HG03558 (cell line): ENCODE data around the gene IQCE.

Source experiments
- ATAC-seq: cut with Tn5 transposase; IDR thresholded peaks from one replicate; pipeline ENCODE4 v1.9.1; 2021; ENCODE audit warnings: moderate number of reproducible peaks; ENCODE audit not compliant: unreplicated experiment; ENCODE audit errors: extremely low read depth

The IQCE gene

DNA sequence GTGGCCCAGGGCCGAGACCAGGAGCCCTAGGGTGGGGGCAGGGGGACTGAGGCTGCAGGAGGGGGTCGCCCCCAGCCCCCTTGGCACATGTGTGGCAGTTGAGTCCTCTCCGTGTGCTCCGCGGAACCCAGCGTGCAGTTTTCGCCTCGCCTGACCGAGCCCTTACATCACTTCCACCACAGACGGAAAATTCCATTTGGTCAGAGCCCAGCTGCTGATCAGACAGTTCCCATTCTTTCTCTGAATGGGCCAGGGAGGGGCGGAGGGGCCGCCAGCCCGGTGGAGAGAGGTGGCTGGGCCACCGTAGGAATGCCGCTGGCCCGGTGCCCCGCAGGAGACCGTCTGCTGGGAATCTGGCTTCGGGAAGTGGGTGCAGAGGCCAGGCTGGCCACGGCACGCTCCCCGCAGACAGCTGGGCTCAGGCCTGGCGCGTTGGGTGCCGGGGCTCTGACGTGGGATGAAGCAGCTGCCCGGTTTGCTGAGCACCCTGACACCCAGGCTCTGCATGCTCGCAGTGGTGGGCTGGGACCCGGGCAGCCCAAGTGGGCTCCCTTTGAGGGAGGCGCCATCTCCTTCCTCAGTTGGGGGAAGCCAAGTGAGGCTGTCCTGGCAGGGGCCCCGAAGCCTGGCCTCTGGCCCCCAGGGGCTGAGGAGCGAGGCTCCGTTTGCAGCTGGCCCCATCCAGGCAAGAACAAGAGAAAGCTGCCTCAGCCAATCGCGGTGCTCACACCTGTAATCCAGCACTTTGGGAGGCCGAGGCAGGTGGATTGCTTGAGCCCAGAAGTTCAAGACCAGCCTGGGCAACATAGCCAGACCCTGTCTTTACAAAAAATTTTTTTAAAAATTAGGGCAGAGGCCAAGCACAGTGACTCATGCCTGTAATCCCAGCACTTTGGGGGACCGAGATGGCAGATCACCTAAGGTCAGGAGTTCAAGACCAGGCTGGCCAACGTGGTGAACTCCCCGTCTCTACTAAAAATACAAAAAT, 82.9 kb downstream of the IQCE start:
- ATAC-seq = no peak

DNA sequence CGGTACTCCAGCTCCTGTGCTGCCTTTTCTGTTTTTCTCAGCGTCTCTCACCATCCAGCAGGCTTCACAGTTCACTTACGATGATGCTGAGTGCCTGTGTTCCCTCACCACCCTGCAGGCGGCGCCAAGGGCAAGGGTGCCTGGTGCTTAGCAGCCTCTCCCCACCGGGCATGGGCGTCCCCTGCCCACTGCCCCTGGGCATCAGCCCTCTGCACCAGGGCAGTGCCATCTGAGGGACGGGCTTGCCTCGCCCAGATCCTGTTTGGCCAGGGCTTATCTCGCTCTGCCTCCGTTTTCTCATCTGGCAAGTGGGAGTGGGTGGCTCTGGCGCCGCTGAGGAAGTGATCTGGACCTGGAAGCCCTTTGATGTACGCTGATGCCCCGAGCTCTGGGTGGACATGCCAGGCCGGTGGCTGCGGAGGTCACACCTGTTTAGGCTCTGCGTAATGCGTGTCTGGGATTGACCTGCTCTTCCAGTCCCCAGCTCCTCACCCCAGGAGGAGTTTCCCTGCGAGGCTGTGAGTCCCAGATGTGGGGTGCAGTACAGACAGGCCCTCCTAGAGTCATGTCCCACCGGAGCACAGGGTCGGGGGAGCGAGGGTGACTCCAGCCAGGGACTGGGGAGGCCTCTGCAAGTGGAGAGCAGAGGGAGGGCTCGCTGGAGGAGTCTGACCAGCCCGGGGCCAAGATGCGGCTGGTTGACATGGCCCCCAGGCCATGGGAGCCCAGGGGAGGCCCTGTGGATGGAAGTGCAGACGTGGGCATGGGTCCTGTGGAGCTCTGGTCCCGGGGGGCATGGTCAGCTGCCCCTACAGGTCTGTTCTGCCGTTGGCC, 84.8 kb downstream of the IQCE start:
- ATAC-seq = no peak

DNA sequence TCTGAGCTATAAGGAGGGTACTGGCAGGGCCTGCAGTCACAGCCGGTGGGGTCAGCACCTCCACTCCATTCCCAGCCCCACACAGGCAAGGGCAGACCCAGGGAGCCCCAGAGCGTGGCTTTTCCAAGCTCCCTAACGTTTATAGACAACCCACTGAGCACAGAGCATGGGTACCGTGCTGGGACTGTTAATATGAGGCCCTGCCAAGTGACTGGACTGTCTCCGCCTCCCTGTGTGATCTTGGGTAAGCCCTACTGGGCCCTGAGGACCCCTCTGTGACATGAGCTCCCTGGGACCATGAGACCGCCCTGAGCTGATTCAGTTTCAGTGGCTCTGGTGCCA, 85.4 kb downstream of the IQCE start:
- ATAC-seq = no peak

DNA sequence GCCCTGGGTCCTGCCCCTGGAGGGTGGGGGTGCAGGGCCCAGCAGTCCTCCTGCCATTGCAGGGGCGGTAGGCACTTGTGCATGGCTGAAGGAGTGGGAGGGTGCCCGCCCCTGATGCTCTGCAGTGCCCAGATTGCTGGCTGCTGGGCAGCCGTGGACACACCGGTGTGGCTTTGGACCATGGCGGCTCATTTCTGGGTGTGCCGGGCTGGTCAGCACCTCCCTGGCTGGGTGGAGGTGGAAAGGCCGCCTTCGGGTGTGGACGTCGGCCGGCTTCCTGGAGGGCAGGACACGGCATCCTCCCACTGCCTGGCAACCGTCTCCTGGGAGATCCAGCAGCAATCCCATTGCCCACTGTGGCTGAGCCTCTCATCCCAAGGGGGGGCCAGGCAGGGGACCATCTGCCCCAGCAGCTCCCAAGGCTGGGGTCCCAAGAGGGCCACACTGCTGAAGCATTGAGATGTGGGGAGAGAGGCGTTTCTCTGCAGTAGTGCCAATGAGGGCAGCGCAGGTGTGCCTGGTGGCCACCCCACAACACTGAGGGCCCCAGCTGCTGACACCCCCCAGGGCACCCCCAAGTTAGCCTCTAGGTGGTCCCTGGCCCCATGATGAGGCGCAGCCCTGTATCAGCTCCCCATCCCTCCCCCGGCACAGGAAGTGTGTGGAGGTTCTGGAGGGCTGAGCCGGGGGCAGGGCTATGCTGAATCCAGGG, 85.9 kb downstream of the IQCE start:
- no peak for ATAC-seq

DNA sequence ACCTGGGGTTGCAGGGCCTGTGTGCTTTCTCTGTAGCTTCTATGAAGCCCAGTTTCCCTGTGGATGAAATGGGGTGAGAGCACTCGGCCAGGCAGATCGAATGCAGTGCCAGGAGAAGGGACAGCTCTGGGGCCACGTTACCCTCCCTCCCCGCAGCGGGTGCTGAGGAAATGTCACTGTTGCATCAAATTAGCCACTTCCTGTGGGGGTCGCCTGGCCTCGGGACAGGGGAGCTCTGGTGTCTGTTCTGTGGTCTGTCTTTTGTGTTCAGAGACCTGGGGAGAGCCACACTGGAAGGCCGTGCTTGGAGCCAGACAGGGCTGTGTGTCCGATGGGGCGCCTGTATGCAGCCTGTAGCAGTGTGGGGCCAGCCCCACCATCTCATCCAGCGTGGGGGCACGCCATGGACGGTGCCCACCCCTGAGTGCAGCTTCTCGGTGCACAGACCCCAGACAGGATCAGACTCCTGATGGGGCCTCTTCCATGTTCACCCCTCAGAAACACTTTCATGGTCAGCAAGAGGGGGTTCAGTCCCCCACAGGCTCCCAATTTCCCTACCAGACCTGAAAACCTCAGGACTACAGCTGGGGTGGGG, 86.6 kb downstream of the IQCE start:
- no peak for ATAC-seq

DNA sequence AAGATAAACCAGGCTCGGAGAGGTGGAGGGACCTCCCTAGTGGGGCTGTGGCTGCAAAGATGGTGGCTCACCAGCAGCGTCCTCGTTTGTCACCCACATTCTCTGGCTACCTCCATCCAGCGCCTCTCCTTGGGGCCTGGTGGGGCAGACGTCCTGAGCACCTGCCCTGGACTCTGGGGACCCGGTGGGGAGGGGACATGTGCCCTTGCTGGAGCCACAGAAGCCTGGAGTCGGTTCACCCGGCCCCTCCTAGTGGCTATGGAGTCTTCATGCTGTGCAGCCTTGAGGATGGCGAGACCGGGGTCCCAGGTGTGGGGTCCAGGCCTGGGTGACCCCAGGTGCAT, 87.5 kb downstream of the IQCE start:
- no peak for ATAC-seq

DNA sequence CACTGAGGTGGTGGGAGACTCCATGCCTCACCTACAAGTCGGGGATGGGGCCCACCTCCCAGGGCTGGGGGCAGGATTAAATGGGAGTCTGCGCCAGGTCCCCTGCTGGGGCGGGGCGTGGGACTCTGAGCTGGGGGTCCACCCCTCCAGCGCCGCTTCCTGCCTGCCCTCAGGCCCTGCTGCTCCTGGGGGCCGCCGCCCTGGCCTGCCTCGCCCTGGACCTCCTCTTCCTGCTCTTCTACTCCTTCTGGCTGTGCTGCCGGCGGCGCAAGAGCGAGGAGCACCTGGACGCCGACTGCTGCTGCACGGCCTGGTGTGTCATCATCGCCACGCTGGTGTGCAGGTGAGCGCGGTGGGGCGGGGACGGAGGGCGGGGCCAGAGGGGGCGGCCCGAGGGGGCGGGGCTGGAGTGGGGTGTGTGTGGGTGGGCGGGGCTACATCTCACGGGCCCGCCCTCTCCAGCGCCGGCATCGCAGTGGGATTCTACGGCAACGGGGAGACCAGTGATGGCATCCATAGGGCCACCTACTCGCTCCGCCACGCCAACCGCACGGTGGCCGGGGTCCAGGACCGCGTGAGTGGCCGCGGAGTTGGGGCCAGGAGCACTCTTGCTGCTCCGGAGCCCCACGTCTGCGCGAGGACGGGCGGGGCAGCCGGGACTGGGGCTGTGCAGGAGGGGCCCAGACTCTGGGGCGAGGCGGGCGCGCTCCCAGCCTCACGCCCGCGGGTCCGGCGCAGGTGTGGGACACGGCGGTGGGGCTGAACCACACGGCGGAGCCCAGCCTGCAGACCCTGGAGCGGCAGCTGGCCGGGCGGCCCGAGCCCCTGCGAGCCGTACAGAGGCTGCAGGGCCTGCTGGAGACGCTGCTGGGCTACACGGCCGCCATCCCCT, 88.1 kb downstream of the IQCE start:
- no peak for ATAC-seq

DNA sequence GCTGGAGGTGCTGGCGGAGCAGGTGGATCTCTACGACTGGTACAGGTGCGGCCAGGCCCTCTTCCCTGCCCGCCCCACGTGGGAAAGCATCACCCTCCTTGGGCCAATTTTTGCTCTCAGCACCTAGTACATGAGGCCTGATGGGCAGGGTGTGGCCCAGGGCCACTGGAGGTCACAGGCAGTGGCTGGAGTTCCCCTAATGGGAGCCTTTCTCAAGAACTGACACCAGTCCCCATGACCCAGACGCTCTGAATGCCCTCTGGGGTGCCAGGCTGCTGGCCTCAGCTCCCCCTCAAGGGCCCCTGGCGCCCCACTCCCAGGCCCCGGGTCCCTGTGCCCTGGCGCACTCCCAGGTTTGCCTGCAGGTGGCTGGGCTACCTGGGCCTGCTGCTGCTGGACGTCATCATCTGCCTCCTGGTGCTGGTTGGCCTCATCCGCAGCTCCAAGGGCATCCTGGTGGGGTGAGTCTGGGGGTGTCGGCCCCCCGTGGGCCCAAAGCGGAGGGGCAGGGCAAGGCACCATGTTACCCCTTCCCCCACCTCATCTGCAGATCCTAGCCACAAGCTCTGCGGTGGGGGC, 88.9 kb downstream of the IQCE start:
- no peak for ATAC-seq

DNA sequence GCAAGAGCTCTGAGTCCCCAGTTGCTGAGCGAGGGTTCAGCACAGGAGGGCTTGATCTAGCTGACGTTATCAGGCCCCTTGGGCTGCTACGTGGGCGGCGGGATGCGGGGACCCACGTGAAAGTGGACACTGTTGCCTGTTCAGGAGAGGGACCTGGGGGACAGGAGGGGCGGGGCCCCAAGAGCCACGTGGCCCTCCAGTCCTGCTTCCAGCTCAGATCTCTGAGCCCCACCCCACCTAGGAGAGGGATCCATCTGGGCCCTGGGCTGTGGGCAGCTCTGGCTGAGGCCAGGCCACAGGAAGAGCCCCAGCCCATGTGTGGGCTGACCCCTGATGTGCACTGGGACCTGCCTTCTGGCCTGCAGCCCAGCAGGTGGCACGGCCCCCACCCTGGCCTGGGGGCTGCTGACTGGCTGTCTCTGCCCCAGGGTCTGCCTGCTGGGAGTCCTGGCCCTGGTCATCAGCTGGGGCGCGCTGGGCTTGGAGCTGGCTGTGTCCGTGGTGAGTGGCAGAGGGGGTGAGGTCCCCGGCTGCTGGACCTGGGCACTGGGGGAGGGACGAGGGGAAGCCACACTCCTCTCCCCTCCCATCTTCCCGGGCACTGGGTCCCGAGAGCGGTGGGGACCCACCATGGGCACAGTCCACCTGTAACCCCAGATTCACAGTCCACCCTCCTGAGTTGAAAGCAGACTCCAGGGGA, 90.5 kb downstream of the IQCE start:
- ATAC-seq = no peak

DNA sequence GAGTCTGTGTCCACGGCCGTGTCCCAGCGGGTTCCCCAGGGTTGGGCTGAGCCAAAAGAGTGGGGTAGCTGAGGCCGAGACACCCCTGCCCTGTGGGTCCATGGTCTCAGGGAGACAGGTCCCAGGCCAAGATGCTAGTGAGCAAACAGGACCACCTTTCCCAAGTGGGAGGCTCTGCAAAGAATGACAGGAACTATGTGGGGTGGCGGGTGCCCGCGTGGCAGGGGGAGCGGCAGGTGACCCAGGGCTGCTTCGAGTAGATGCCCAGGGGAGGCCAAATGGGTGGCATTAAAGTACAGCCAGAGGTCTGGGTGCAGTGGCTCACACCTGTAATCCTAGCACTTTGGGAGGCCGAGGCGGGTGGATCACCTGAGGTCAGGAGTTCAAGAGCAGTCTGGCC, 91.2 kb downstream of the IQCE start:
- ATAC-seq = no peak

DNA sequence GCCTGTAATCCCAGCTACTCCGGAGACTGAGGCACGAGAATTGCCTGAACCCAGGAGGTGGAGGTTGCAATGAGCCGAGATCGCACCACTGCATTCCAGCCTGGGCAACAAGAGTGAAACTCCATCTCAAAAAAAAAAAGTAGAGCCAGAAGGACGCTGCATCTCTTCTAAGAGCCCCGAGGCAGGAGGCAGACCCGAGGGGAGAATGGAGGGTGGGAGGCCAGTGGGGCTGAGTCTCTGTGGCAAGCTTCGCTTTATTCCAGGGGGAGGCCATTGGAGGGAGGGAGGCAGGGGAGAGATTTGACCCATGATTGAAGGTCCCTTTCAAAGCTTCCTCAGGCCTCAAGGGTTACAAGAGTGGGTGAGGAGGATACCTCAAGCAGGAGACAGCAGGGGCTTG, 91.7 kb downstream of the IQCE start:
- no peak for ATAC-seq

DNA sequence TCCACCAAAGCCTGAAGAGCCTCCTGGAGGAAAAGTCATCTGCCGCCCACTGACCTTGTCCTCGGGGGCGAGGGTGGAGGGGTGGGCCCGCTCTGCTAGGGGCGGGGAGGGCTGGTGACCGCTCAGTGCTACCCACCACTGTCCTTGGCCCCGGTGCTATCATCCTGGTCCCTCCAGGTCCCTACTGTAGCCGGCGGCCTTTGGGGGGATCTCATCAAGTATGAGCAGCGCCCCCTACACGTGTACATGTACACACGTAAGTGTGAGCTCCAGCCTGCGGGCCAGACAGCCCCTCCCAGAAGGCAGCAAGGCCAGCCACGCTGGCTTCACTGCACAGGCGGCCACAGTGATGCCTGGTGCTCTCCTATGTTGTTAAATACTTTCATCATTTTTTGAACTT, 92.6 kb downstream of the IQCE start:
- ATAC-seq = no peak

DNA sequence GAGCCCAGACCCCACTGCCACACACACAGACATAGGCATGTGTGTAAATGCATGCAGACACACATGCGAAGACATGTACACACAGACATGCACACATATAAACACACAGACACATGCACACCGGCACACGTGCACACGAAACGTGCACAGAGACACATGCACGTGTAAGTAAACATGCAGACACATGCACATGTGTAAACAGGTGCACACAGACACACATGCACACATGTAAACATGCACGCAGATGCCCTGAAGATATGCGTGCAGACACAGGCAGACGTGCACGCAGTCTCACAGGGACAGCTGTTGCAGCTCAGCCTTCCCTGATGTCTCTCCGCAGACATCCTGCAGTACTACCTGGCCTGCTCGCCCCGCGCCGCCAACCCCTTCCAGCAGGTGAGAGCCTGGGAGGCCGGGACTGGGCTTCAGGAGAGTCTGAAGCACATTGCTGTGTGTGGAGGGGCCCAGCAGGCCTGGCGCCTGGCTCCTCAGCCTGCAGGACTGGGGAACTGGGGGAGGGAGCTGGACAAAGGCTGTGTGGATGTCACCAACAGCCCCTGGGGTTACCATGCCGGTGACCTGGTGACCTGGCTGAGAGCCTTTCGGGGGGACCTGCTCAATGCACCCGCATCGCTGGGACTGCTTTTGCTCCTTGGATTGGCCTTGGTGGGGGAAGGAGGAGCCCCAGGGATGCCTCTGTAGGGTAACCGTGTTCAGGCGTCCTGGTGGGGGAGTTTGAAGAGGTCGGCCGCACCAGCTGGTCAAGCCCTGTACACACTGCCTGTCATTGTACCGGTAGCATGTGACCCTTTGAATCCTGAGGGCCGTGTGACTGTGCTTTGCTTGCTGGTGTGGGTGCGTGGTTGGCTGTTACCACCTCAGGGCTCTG, 93.3 kb downstream of the IQCE start:
- ATAC-seq = no peak

DNA sequence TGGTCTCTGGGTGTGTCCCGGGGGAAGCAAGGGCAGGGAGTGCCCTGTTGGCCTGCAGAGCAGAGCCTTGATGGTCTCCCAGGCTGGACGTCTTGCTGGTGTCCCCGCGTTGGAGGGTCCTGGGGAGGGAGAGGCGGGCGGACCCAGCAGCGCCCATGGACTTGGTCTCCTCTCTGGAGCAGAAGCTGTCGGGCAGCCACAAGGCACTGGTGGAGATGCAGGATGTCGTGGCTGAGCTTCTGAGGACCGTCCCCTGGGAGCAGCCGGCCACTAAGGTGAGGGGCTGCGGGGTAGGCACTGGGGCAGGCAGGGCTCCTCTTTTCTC, 93.9 kb downstream of the IQCE start:
- ATAC-seq = no peak

DNA sequence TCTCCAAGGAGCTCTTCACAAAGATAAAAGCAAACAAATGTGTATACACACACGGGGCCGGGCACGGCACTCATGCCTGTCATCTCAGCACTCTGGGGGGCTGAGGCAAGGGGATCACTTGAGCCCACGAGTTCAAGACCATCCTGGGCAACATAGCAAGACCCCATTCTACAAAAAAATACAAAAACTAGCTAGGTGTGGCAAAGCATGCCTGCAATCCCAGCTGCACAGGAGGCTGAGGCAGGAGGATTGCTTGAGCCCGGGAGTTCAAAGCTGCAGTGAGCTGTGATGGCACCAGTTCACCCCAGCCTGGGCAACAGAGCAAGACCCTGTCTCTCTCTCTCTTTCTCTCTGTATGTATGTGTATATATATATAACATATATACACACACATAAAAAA, 95.3 kb downstream of the IQCE start:
- no peak for ATAC-seq

DNA sequence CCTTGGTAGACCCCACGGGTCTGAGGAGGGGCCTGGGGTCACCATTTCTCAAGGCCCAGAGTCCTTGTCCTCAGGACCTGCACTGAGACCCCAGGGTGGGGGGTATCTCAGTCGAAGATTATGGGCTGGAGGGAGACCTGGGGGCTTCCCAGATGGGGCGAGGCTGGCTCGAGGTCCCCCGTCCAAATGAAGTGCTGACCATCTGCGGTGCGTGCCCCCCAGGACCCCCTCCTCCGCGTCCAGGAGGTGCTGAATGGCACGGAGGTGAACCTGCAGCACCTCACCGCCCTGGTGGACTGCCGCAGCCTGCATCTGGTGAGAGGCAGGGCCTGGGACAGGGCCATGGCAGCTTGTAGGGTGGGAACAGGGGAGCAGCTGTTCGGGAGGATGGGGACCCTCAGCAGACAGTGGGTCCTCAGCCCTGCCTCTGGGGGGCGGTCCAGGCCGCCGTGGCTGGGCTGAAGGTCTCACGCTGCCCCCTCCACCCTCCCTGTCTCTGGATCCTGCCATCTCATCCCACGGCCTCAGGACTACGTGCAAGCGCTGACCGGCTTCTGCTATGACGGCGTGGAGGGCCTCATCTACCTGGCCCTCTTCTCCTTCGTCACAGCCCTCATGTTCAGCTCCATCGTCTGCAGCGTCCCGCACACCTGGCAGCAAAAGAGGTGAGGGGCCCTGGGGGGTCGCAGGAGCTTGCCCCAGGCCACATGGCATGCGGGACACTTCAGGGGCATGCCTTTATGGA, 97.3 kb downstream of the IQCE start:
- no peak for ATAC-seq

DNA sequence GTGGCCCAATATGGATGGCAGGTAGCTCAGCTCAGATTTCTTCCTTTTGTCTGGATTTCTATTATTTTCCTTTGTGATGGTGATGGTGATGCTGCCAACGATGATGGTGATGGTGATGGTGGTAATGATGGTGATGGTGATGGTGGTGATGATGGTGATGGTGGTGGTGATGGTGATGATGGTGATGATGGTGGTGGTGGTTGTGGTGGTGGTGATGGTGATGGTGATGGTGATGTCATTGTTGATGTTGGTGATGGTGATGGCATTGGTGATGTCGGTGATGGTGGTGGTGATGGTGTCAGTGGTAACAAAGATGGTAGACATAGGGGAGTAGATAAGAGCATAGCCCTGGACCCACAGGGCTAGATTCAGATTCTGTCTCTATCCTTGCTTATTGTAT, 98.4 kb downstream of the IQCE start:
- ATAC-seq = no peak
